ELF-1 (cell line): Measurements from ENCODE around the gene PANK1.
A peak's percentile ranks its signal among the peaks of the same experiment; 100 is the strongest.

Experiments
- DNase-seq: peaks from one replicate; pipeline ENCODE4 v3.0.0-alpha.2; 2016; ENCODE audit warnings: low read depth, low spot score

PANK1 gene

DNA sequence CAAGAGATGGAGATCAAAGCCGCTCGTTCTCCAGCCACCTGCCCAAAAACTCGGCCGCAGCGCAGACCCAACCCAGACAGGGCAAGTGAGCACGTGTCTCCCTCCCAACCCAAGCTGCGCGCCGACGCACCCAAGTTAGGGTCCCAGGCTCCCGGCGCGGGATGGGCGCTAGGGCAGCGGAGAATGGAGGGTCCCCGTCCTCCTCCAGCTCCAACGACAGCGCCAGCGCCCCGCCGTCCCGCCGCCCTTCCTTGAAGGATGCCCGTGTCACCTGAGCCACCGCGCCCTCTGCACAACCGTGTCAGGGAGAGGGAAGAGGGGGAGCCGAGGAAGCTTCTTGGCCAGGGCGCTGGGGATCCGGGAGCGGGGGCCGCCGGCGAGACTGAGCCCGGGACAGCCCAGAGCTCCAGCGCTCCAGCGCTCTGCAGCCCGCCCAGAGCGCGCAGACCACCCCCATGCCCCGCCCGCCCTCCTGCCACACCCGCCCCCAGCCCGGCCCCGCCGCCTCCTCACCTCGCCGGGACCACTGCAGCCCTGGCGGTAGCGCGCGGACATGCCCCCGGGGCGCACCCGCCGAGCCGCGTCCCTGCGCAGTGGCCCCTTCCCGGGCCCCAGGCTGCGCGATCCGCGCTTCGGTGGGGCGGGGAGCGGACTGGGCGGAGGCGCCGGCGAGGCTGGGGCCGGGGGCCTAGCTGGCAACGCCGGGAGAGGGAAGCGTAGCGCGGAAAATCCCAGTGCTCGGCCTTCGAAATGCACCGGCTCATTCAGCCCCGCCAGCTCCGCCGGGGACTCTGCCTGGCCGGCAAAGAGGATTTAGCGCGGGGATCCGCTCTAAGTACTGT is 109.7 kb downstream of the PANK1 start, which contains the start of gene SLC16A12:
Gene SLC16A12 (minus strand): TSS at position 424 of the 842 bp plus-strand sequence. CDS start 73,016 bp downstream, outside the sequence.
- peak; percentile 72 for DNase-seq

DNA sequence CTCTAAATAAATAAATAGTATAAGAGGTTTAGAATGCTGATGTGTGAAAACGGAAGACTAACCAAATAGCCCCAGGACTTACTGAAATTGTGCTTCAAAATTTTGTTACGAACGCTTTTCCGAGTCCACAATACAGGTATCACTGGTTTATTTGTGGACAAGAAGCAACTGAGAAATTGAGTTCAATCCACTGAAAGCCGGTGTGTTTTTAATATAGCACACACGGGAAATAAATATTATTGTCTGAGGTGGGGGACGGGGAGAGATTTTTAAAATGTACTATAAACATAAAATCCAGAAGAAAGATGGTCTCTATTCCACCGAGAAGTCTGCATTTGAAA is 110.2 kb downstream of the PANK1 start:
- DNase-seq = no peak
